ENCODE results near the gene PTPRT.

- TF ChIP-seq CTCF (IDR thresholded peaks at IDR 0.05) (no peak), POLR2AphosphoS5 (IDR thresholded peaks at IDR 0.05; ENCODE audit: low read depth, low read length) (no peak), REST (IDR thresholded peaks at IDR 0.05; ENCODE audit: insufficient read depth in 1 of 2, low read depth in 2 of 2, low read length in 1 of 2) (no peak)
Measured at GRCh38 chr20:42472198-42472597, 717.5 kb downstream of the PTPRT start.

Measured in Panc1 (cell line).